ENCODE results near the gene HIF3A.

DNA sequence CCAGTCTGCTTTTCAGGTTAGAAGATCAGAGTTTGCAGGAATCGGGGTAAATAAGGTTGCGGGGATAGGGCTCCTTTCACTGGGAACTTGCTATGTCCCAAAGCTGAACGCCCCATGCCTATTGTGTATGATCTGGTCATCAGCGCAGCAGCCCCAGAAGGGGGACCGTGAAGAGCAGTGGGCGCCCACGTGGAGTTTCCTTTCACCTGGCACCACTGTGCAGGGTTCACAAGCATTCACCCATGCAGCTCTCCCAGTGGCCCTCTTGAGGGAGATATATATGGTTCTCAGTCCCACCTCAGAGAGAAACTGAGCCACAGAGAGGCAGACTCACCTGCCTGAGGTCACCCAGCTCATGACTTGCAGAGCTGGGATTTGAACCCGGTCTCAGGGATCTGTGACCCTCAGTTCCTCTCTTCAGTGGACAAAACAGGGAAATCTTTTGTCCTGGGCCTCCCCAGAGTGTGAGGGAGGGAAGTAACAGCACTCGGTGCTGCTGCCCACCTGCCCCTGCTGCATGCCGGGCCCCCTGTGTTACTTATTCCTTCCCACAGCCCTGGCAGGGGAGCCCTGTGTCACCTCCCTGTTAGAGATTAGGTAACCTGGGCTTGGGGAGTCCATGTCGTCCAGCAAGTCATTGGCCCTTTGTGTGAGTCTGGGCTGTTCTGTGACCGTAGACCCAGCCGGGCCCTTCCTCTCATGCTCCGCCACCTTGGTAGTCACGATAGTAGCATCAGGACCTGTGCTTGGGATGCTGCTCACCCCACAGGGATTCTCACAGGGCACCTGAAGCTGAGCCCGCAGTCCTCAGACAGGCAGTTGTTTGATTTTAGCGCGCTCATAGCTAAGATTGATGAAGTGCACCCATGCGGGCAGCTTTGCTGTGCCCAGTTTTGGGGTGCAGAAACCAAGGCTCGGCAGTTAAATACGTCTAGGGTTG lies 78.0 kb downstream of the HIF3A start:
- no peak for TF ChIP-seq EZH2 (IDR thresholded peaks at IDR 0.05; ENCODE audit: low read length)
- TF ChIP-seq, protein P1, sequence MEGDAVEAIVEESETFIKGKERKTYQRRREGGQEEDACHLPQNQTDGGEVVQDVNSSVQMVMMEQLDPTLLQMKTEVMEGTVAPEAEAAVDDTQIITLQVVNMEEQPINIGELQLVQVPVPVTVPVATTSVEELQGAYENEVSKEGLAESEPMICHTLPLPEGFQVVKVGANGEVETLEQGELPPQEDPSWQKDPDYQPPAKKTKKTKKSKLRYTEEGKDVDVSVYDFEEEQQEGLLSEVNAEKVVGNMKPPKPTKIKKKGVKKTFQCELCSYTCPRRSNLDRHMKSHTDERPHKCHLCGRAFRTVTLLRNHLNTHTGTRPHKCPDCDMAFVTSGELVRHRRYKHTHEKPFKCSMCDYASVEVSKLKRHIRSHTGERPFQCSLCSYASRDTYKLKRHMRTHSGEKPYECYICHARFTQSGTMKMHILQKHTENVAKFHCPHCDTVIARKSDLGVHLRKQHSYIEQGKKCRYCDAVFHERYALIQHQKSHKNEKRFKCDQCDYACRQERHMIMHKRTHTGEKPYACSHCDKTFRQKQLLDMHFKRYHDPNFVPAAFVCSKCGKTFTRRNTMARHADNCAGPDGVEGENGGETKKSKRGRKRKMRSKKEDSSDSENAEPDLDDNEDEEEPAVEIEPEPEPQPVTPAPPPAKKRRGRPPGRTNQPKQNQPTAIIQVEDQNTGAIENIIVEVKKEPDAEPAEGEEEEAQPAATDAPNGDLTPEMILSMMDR (optimal IDR thresholded peaks at IDR 0.05 in 1 of 3, IDR thresholded peaks at IDR 0.05 in 1 of 3, conservative IDR thresholded peaks at IDR 0.05 in 1 of 3; ENCODE audit: extremely low read depth in 1 of 3, insufficient read depth in 2 of 3, low read length in 3 of 3) = no peak

Measured in keratinocyte (primary cell).